ENCODE data around the gene CHST5.
"Not testable (repeated sequence)": the region's sequence is repeated elsewhere in the genome, so short reads cannot be mapped to it uniquely, and the experiment has no call there.

CHST5 gene

GRCh38 chr16:75506107-75506506 is 29.8 kb downstream of the CHST5 start:
- H3K27me3 Mint-ChIP-seq, result peaks cover 36% of the 10 kb centered on the region
- CTCF ChIA-PET, result interaction anchor here (0.5 to 1.1 kb wide), 2 partner anchors 115 to 272 kb away, joined by 3 to 4 read pairs; no protein-coding TSS in a partner anchor
- H3K9me3 Mint-ChIP-seq, result no peaks in the 10 kb centered on the region
- H3K4me3 Mint-ChIP-seq, result no peak overlapping the region
- no peaks in the 10 kb centered on the region for H3K4me1 Mint-ChIP-seq
- DNase-seq, result no peak
- no peak overlapping the region for H3K27ac Mint-ChIP-seq
- H3K36me3 Mint-ChIP-seq, result no peaks in the 10 kb centered on the region

GRCh38 chr16:75503801-75504200 is 32.1 kb downstream of the CHST5 start:
- Mint-ChIP-seq H3K4me1 (no peaks in the 10 kb centered on the region), H3K4me3 (no peak overlapping the region), H3K27ac (no peak overlapping the region), H3K9me3 (no peaks in the 10 kb centered on the region), H3K27me3 (peaks cover 35% of the 10 kb centered on the region), H3K36me3 (no peaks in the 10 kb centered on the region)
- DNase-seq, result no peak
- CTCF ChIA-PET, result no interaction called here

- H3K36me3 Mint-ChIP-seq, result no peaks in the 10 kb centered on the region
- H3K4me3 Mint-ChIP-seq, result no peak overlapping the region
- H3K4me1 Mint-ChIP-seq, result no peaks in the 10 kb centered on the region
- CTCF ChIA-PET, result no interaction called here
- H3K27ac Mint-ChIP-seq, result no peak overlapping the region
- no peaks in the 10 kb centered on the region for H3K9me3 Mint-ChIP-seq
- DNase-seq, result no peak
- peaks cover 35% of the 10 kb centered on the region for H3K27me3 Mint-ChIP-seq
Observed at GRCh38 chr16:75502916-75503605, 32.8 kb downstream of the CHST5 start.

DNA sequence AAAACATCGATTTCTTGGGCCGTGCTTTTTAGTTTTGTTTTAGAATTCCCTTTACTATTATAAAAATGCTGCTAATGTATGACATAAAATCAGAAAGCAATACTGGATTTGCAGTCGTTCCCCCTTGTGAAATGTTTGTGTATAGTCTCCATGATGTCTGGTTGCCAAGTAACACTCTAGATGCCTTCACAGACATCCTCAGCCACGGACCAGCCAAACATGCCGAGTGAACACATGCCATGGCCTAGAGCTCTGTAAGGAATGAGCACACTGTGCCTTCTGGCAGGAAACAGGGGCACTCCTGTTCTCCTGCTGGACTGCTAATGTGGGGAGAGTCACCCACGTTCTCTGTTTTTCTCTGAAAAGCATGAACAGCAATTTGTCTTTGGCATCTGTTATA is 34.1 kb downstream of the CHST5 start:
- H3K9me3 Mint-ChIP-seq, DNase-seq, CTCF ChIA-PET, H3K27ac Mint-ChIP-seq, H3K36me3 Mint-ChIP-seq, H3K4me3 Mint-ChIP-seq, H3K4me1 Mint-ChIP-seq: not testable (repeated sequence)
- H3K27me3 Mint-ChIP-seq, result peaks cover 32% of the 10 kb centered on the region

DNA sequence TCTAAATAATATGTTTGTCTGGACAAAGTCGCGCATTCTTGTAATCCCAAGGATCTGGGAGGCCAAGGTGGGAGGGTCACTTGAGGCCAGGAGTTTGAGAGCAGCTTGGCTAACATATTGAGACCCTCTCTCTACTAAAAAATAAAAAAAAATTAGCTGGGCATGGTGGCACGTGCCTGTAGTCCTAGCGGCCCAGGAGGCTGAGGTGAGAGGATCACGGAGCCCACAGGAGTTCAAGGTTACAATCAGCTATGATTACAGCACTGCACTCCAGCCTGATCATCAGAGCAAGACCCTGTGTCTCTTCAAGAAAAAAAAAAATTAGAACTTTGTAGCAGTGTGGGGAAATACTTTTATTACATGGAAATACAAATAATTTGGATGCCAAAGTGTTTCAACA is 34.5 kb downstream of the CHST5 start:
- Mint-ChIP-seq H3K27me3 (peaks cover 31% of the 10 kb centered on the region), H3K36me3 (no peaks in the 10 kb centered on the region), H3K4me1 (no peaks in the 10 kb centered on the region), H3K27ac (no peak overlapping the region), H3K4me3 (no peak overlapping the region), H3K9me3 (no peaks in the 10 kb centered on the region)
- CTCF ChIA-PET, result no interaction called here
- DNase-seq, result no peak

DNA sequence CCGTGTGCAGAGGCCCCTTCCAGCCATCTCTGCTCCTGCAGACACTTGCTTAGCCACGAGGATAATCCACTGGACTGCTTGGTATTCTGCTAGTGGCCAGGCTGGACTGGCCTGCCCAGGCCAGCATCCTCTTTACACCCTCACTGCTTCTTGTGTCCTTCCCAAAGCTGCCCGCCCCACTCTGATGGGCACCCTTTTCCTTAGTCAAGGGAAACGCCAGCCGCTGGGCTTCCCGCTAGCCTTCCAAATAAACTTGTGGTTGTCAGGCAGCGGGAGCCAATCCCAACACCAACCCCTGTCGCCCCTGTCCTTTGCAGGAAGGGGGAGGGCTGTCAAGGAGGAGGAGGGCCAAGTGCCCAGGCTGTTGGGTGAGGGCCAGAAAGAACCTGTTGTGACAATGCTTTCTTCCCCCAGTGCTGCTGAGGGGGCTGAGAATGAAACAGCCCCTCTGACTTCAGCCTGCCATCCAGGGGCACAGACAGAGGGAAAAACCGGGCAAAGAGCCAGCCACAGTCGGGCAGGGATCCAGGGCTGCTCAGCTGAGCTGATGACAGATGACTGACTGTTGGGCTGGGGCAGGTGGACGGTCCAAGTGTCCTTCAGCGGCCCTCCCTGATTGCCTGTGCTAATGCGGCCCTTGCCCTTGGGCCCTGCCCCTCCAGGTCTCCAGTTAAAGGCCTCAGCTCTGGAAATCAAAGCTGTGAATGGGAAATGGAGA is 37.1 kb downstream of the CHST5 start:
- H3K4me3 Mint-ChIP-seq, H3K27ac Mint-ChIP-seq, CTCF ChIA-PET, H3K36me3 Mint-ChIP-seq, H3K9me3 Mint-ChIP-seq, H3K4me1 Mint-ChIP-seq, DNase-seq: not testable (repeated sequence)
- H3K27me3 Mint-ChIP-seq, result peaks cover 53% of the 10 kb centered on the region

DNA sequence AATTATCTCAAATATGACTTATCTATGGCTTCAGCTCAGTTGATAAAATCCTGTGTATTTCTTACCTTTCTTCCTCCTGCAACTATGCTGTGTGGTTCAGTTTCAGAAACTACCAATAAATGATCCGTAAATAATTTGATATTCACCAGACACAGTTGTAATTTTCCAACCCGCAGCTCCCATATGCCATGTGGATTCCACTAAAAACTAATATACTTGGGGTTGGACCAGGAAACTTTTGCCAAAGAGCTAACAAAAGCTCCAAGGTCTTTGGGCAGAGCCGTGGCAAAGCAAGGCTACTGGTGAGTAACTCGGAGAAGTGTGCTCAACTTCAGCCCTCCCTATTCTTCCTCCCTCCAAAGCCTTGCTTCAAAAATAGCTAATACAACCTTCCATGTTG is 38.4 kb downstream of the CHST5 start:
- H3K9me3 Mint-ChIP-seq, result no peaks in the 10 kb centered on the region
- CTCF ChIA-PET, result interaction anchor here (0.8 to 1.3 kb wide), 2 partner anchors 25 to 27 kb away, joined by 3 read pairs; no protein-coding TSS in a partner anchor
- H3K36me3 Mint-ChIP-seq, result no peaks in the 10 kb centered on the region
- H3K27me3 Mint-ChIP-seq, result peaks cover 64% of the 10 kb centered on the region
- H3K4me3 Mint-ChIP-seq, result no peak overlapping the region
- peaks cover 8% of the 10 kb centered on the region for H3K4me1 Mint-ChIP-seq
- no peak overlapping the region for H3K27ac Mint-ChIP-seq
- no peak for DNase-seq

- Mint-ChIP-seq H3K27ac (no peak within 1 kb of the TSS), H3K4me3 (peak within 1 kb of the TSS; percentile 58), H3K36me3 (no peaks in the 10 kb centered on the region), H3K4me1 (peaks cover 8% of the 10 kb centered on the region), H3K27me3 (peaks cover 67% of the 10 kb centered on the region), H3K9me3 (no peaks in the 10 kb centered on the region)
- CTCF ChIA-PET, result interaction anchor here (1.4 kb wide), 1 partner anchor 296 kb away, joined by 3 read pairs; no protein-coding TSS in a partner anchor
- DNase-seq, result peak; percentile 38
Observed at GRCh38 chr16:75495076-75495674, 40.7 kb downstream of the CHST5 start, which contains the start of gene CHST6. Gene CHST6 (minus strand): TSS chr16:75495441. CDS start chr16:75479828, 15,613 bp downstream.

DNA sequence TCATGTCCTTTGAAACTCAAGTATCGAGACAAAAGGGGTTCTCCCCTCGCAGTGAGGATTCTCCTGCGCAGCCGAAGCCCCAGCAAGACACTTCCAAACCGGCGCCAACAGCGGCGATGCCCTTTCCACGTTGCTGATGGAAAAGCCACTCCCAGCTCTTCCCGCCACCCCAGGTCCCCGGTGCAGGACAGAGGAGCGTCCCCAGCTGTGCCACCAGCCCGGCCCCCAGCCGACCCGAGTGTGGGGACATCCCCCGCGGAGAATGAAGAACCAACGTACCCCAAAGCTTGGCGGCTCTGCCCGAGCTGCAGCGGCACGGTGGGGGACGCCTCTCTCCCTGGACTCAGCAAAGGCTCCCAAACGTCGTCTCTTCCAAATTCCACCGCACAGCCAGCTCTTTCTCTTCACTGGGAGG is 41.2 kb downstream of the CHST5 start:
- Mint-ChIP-seq H3K4me3 (peak overlapping the region; percentile 58), H3K27me3 (peaks cover 66% of the 10 kb centered on the region), H3K4me1 (peaks cover 8% of the 10 kb centered on the region), H3K9me3 (no peaks in the 10 kb centered on the region), H3K36me3 (no peaks in the 10 kb centered on the region), H3K27ac (no peak overlapping the region)
- no peak for DNase-seq
- CTCF ChIA-PET, result interaction anchor here (1.4 kb wide), 1 partner anchor 295 kb away, joined by 3 read pairs; no protein-coding TSS in a partner anchor

DNA sequence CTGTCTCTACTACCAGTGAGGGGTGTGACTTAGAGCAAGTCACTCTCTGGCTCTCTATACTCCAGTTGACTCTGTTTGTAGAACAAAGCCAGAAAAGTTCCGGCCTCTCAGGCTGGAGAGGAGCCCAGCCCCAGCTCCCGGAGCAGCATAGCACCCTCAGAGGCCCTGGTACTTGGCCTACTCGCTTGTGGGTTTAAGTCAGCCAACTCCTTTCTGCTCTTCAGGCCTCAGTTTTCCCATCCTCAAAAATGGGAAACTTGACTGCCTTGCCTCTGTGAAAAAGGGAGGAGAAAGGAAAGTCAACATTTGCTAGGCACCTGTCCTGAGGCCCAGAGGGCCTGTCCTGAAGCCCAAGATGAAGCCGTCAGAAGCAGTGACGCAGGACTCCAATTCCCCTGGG is 41.7 kb downstream of the CHST5 start:
- CTCF ChIA-PET, result interaction anchor here (1.4 kb wide), 1 partner anchor 295 kb away, joined by 3 read pairs; no protein-coding TSS in a partner anchor

DNA sequence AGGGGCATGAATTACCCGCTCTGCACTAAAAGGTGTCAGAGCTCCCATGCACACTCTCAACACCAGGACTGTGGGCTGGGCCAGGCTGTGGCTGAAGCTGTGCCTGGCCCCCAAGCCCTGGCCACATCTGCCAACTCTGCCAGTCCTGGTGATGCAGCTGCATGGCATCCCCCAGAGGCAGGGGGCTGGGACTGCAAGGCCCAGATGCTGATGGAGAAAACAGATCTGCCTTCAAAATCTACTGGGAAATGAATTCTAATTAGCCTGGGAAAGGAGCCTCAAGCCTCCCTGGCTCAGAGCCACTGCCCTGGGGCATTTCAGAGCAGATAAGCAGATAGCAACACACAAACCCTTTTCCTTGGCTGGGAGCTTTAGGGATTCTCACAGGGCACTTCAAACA is 44.0 kb downstream of the CHST5 start:
- no peak overlapping the region for H3K4me3 Mint-ChIP-seq
- peaks cover 54% of the 10 kb centered on the region for H3K27me3 Mint-ChIP-seq
- CTCF ChIA-PET, result no interaction called here

More for the DNA sequence above, 41.7 kb downstream of the CHST5 start:
- H3K27ac Mint-ChIP-seq, result no peak overlapping the region
- no peak overlapping the region for H3K4me3 Mint-ChIP-seq
- DNase-seq, result no peak
- H3K27me3 Mint-ChIP-seq, result peaks cover 63% of the 10 kb centered on the region
- peaks cover 8% of the 10 kb centered on the region for H3K4me1 Mint-ChIP-seq
- H3K36me3 Mint-ChIP-seq, result no peaks in the 10 kb centered on the region
- no peaks in the 10 kb centered on the region for H3K9me3 Mint-ChIP-seq

GRCh38 chr16:75488322-75488721 is 47.6 kb downstream of the CHST5 start:
- H3K27ac Mint-ChIP-seq, result no peak overlapping the region
- CTCF ChIA-PET, result interaction anchor here (1.6 kb wide), 1 partner anchor 28 kb away, joined by 7 read pairs; no protein-coding TSS in a partner anchor

More for the DNA sequence above, 44.0 kb downstream of the CHST5 start:
- Mint-ChIP-seq H3K9me3 (no peaks in the 10 kb centered on the region), H3K4me1 (peaks cover 8% of the 10 kb centered on the region), H3K27ac (no peak overlapping the region), H3K36me3 (no peaks in the 10 kb centered on the region)
- no peak for DNase-seq

GRCh38 chr16:75486676-75487313 is 49.1 kb downstream of the CHST5 start:
- Mint-ChIP-seq H3K36me3 (no peaks in the 10 kb centered on the region), H3K4me3 (no peak overlapping the region), H3K27ac (no peak overlapping the region), H3K27me3 (peaks cover 32% of the 10 kb centered on the region), H3K9me3 (no peaks in the 10 kb centered on the region), H3K4me1 (no peaks in the 10 kb centered on the region)
- DNase-seq, result no peak
- CTCF ChIA-PET, result interaction anchor here (0.8 to 2.6 kb wide), 4 partner anchors 14 to 30 kb away, joined by 3 to 8 read pairs (median 5); partner anchors contain the start of gene TMEM170A

More at GRCh38 chr16:75488322-75488721, 47.6 kb downstream of the CHST5 start:
- DNase-seq, result no peak
- Mint-ChIP-seq H3K4me3 (no peak overlapping the region), H3K27me3 (peaks cover 30% of the 10 kb centered on the region), H3K9me3 (no peaks in the 10 kb centered on the region), H3K36me3 (no peaks in the 10 kb centered on the region), H3K4me1 (no peaks in the 10 kb centered on the region)
